ENCODE measurements around the gene ARFGEF3. TPM values are rescaled to one million over a fixed set of nuclear protein-coding genes. Genes with fewer than 3 reads are reported as not detected.

Gene ARFGEF3
- total and polyA plus RNA-seq, 2 donors: 0.19 to 0.21 TPM

GRCh38 chr6:138296381-138296780 is 134.6 kb downstream of the ARFGEF3 start:
- 96% methylated on average over 9 of the region's 9 CpGs for WGBS
- Histone ChIP-seq H3K27me3 (ENCODE audit: control insufficient read depth in 2 of 2, insufficient read depth in 1 of 2, low read length in 1 of 2) (no peaks in the 10 kb centered on the region), H3K9me3 (ENCODE audit: control insufficient read depth in 2 of 2, insufficient read depth in 1 of 2, low read length in 1 of 2) (no peaks in the 10 kb centered on the region), H3K36me3 (ENCODE audit: control insufficient read depth in 2 of 2, insufficient read depth in 2 of 2, low read length in 1 of 2) (no peaks in the 10 kb centered on the region), H3K27ac (ENCODE audit: low read depth in 1 of 2, low read length in 1 of 2) (no peak overlapping the region), H3K4me1 (ENCODE audit: control insufficient read depth in 2 of 2, insufficient read depth in 2 of 2, low read length in 2 of 2) (no peaks in the 10 kb centered on the region), H3K4me3 (ENCODE audit: low read length in 2 of 2) (no peak overlapping the region)
- DNase-seq (ENCODE audit: low read depth in 6 of 9, low spot score in 9 of 9): no peak

GRCh38 chr6:138296786-138297185 is 135.0 kb downstream of the ARFGEF3 start:
- 98% methylated on average over 7 of the region's 7 CpGs for WGBS

GRCh38 chr6:138297761-138298298 is 136.1 kb downstream of the ARFGEF3 start:
- no peak for DNase-seq (ENCODE audit: low read depth in 6 of 9, low spot score in 9 of 9)
- Histone ChIP-seq H3K4me3 (ENCODE audit: low read length in 2 of 2) (no peak overlapping the region), H3K36me3 (ENCODE audit: control insufficient read depth in 2 of 2, insufficient read depth in 2 of 2, low read length in 1 of 2) (no peaks in the 10 kb centered on the region), H3K9me3 (ENCODE audit: control insufficient read depth in 2 of 2, insufficient read depth in 1 of 2, low read length in 1 of 2) (no peaks in the 10 kb centered on the region), H3K27ac (ENCODE audit: low read depth in 1 of 2, low read length in 1 of 2) (no peak overlapping the region), H3K27me3 (ENCODE audit: control insufficient read depth in 2 of 2, insufficient read depth in 1 of 2, low read length in 1 of 2) (no peaks in the 10 kb centered on the region), H3K4me1 (ENCODE audit: control insufficient read depth in 2 of 2, insufficient read depth in 2 of 2, low read length in 2 of 2) (no peaks in the 10 kb centered on the region)
- WGBS: 52% methylated on average over 1 of the region's 1 CpG

More at GRCh38 chr6:138296786-138297185, 135.0 kb downstream of the ARFGEF3 start:
- Histone ChIP-seq H3K4me3 (ENCODE audit: low read length in 2 of 2) (no peak overlapping the region), H3K9me3 (ENCODE audit: control insufficient read depth in 2 of 2, insufficient read depth in 1 of 2, low read length in 1 of 2) (no peaks in the 10 kb centered on the region), H3K4me1 (ENCODE audit: control insufficient read depth in 2 of 2, insufficient read depth in 2 of 2, low read length in 2 of 2) (no peaks in the 10 kb centered on the region), H3K36me3 (ENCODE audit: control insufficient read depth in 2 of 2, insufficient read depth in 2 of 2, low read length in 1 of 2) (no peaks in the 10 kb centered on the region), H3K27me3 (ENCODE audit: control insufficient read depth in 2 of 2, insufficient read depth in 1 of 2, low read length in 1 of 2) (no peaks in the 10 kb centered on the region), H3K27ac (ENCODE audit: low read depth in 1 of 2, low read length in 1 of 2) (no peak overlapping the region)
- DNase-seq (ENCODE audit: low read depth in 6 of 9, low spot score in 9 of 9): no peak

- no peaks in the 10 kb centered on the region for H3K9me3 ChIP-seq (ENCODE audit: control insufficient read depth in 2 of 2, insufficient read depth in 1 of 2, low read length in 1 of 2)
- H3K4me1 ChIP-seq (ENCODE audit: control insufficient read depth in 2 of 2, insufficient read depth in 2 of 2, low read length in 2 of 2): no peaks in the 10 kb centered on the region
- WGBS: 96% methylated on average over 4 of the region's 4 CpGs
- no peaks in the 10 kb centered on the region for H3K36me3 ChIP-seq (ENCODE audit: control insufficient read depth in 2 of 2, insufficient read depth in 2 of 2, low read length in 1 of 2)
- no peak overlapping the region for H3K4me3 ChIP-seq (ENCODE audit: low read length in 2 of 2)
- H3K27me3 ChIP-seq (ENCODE audit: control insufficient read depth in 2 of 2, insufficient read depth in 1 of 2, low read length in 1 of 2): no peaks in the 10 kb centered on the region
- H3K27ac ChIP-seq (ENCODE audit: low read depth in 1 of 2, low read length in 1 of 2): no peak overlapping the region
- DNase-seq (ENCODE audit: low read depth in 6 of 9, low spot score in 9 of 9): no peak
Observed at GRCh38 chr6:138300469-138300868, 138.7 kb downstream of the ARFGEF3 start.

GRCh38 chr6:138302554-138302953 is 140.8 kb downstream of the ARFGEF3 start:
- H3K9me3 ChIP-seq (ENCODE audit: control insufficient read depth in 2 of 2, insufficient read depth in 1 of 2, low read length in 1 of 2): no peaks in the 10 kb centered on the region
- DNase-seq (ENCODE audit: low read depth in 6 of 9, low spot score in 9 of 9): no peak
- no peak overlapping the region for H3K4me3 ChIP-seq (ENCODE audit: low read length in 2 of 2)
- no peaks in the 10 kb centered on the region for H3K4me1 ChIP-seq (ENCODE audit: control insufficient read depth in 2 of 2, insufficient read depth in 2 of 2, low read length in 2 of 2)
- H3K36me3 ChIP-seq (ENCODE audit: control insufficient read depth in 2 of 2, insufficient read depth in 2 of 2, low read length in 1 of 2): no peaks in the 10 kb centered on the region
- no peaks in the 10 kb centered on the region for H3K27me3 ChIP-seq (ENCODE audit: control insufficient read depth in 2 of 2, insufficient read depth in 1 of 2, low read length in 1 of 2)
- WGBS: 96% methylated on average over 2 of the region's 2 CpGs
- H3K27ac ChIP-seq (ENCODE audit: low read depth in 1 of 2, low read length in 1 of 2): no peak overlapping the region

- H3K9me3 ChIP-seq (ENCODE audit: control insufficient read depth in 2 of 2, insufficient read depth in 1 of 2, low read length in 1 of 2): no peaks in the 10 kb centered on the region
- no peak overlapping the region for H3K27ac ChIP-seq (ENCODE audit: low read depth in 1 of 2, low read length in 1 of 2)
- no peaks in the 10 kb centered on the region for H3K4me1 ChIP-seq (ENCODE audit: control insufficient read depth in 2 of 2, insufficient read depth in 2 of 2, low read length in 2 of 2)
- H3K36me3 ChIP-seq (ENCODE audit: control insufficient read depth in 2 of 2, insufficient read depth in 2 of 2, low read length in 1 of 2): no peaks in the 10 kb centered on the region
- 42% methylated on average over 1 of the region's 1 CpG for WGBS
- no peak overlapping the region for H3K4me3 ChIP-seq (ENCODE audit: low read length in 2 of 2)
- no peaks in the 10 kb centered on the region for H3K27me3 ChIP-seq (ENCODE audit: control insufficient read depth in 2 of 2, insufficient read depth in 1 of 2, low read length in 1 of 2)
- DNase-seq (ENCODE audit: low read depth in 6 of 9, low spot score in 9 of 9): no peak
Observed at GRCh38 chr6:138307352-138307751, 145.6 kb downstream of the ARFGEF3 start.

- H3K27me3 ChIP-seq (ENCODE audit: control insufficient read depth in 2 of 2, insufficient read depth in 1 of 2, low read length in 1 of 2): no peaks in the 10 kb centered on the region
- 86% methylated on average over 11 of the region's 11 CpGs for WGBS
- no peaks in the 10 kb centered on the region for H3K9me3 ChIP-seq (ENCODE audit: control insufficient read depth in 2 of 2, insufficient read depth in 1 of 2, low read length in 1 of 2)
- no peak for DNase-seq (ENCODE audit: low read depth in 6 of 9, low spot score in 9 of 9)
- no peak overlapping the region for H3K4me3 ChIP-seq (ENCODE audit: low read length in 2 of 2)
- no peaks in the 10 kb centered on the region for H3K4me1 ChIP-seq (ENCODE audit: control insufficient read depth in 2 of 2, insufficient read depth in 2 of 2, low read length in 2 of 2)
- H3K27ac ChIP-seq (ENCODE audit: low read depth in 1 of 2, low read length in 1 of 2): no peak overlapping the region
- H3K36me3 ChIP-seq (ENCODE audit: control insufficient read depth in 2 of 2, insufficient read depth in 2 of 2, low read length in 1 of 2): no peaks in the 10 kb centered on the region
Observed at GRCh38 chr6:138307816-138308730, 146.3 kb downstream of the ARFGEF3 start.

GRCh38 chr6:138308731-138309110 is 147.0 kb downstream of the ARFGEF3 start:
- WGBS: 98% methylated on average over 1 of the region's 1 CpG

GRCh38 chr6:138309695-138310094 is 148.0 kb downstream of the ARFGEF3 start:
- no peak overlapping the region for H3K27ac ChIP-seq (ENCODE audit: low read depth in 1 of 2, low read length in 1 of 2)
- no peaks in the 10 kb centered on the region for H3K27me3 ChIP-seq (ENCODE audit: control insufficient read depth in 2 of 2, insufficient read depth in 1 of 2, low read length in 1 of 2)
- no peak for DNase-seq (ENCODE audit: low read depth in 6 of 9, low spot score in 9 of 9)
- H3K9me3 ChIP-seq (ENCODE audit: control insufficient read depth in 2 of 2, insufficient read depth in 1 of 2, low read length in 1 of 2): no peaks in the 10 kb centered on the region
- no peaks in the 10 kb centered on the region for H3K4me1 ChIP-seq (ENCODE audit: control insufficient read depth in 2 of 2, insufficient read depth in 2 of 2, low read length in 2 of 2)
- WGBS: 85% methylated on average over 1 of the region's 1 CpG
- H3K4me3 ChIP-seq (ENCODE audit: low read length in 2 of 2): no peak overlapping the region
- no peaks in the 10 kb centered on the region for H3K36me3 ChIP-seq (ENCODE audit: control insufficient read depth in 2 of 2, insufficient read depth in 2 of 2, low read length in 1 of 2)

More at GRCh38 chr6:138308731-138309110, 147.0 kb downstream of the ARFGEF3 start:
- no peak for DNase-seq (ENCODE audit: low read depth in 6 of 9, low spot score in 9 of 9)
- Histone ChIP-seq H3K36me3 (ENCODE audit: control insufficient read depth in 2 of 2, insufficient read depth in 2 of 2, low read length in 1 of 2) (no peaks in the 10 kb centered on the region), H3K9me3 (ENCODE audit: control insufficient read depth in 2 of 2, insufficient read depth in 1 of 2, low read length in 1 of 2) (no peaks in the 10 kb centered on the region), H3K27ac (ENCODE audit: low read depth in 1 of 2, low read length in 1 of 2) (no peak overlapping the region), H3K4me1 (ENCODE audit: control insufficient read depth in 2 of 2, insufficient read depth in 2 of 2, low read length in 2 of 2) (no peaks in the 10 kb centered on the region), H3K4me3 (ENCODE audit: low read length in 2 of 2) (no peak overlapping the region), H3K27me3 (ENCODE audit: control insufficient read depth in 2 of 2, insufficient read depth in 1 of 2, low read length in 1 of 2) (no peaks in the 10 kb centered on the region)
